Skeletal muscle cell (primary cell): ENCODE measurements around the gene DDX47.

ENCODE experiments used
- DNase-seq: peaks from one replicate; pipeline ENCODE4 v3.0.0-alpha.2; 2010; ENCODE audit warnings: low read depth
- H3K4me3 ChIP-seq: 2 replicates; pipeline ENCODE4 v1.5.1; 2011; ENCODE audit warnings: low read depth, mild to moderate bottlenecking, control low read depth, low read length, moderate library complexity

Gene DDX47

GRCh38 chr12:12813120-12814101, at the start of gene DDX47:
TSS of gene DDX47 (plus strand) at chr12:12813346. CDS start at chr12:12813368, 22 bp downstream.
- H3K4me3 ChIP-seq = peak within 1 kb of the TSS; percentile 98
- peak; percentile 62 for DNase-seq

DNA sequence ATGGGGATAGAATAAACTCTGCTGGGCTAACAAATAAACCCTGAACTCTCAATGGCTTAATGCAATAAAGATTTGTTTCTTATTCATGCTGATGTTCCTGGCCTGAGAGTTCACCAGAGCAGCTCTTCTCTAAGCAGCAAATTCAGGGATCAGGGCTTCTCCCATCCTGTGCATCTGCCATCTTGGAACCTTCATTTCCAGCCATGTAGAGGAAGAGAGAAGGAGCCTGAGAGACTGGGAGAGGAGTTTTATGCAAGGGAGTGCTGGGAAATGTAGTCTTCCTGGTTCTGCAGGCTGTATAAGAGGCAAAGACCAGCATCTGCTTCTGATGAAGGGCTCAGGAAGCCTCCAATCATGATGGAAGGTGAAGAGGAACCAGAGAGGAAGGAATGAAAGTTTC, 48.3 kb upstream of the DDX47 start:
- H3K4me3 ChIP-seq = no peak overlapping the region
- DNase-seq = no peak

GRCh38 chr12:12770262-12770661, 42.9 kb upstream of the DDX47 start:
- H3K4me3 ChIP-seq = no peak overlapping the region
- DNase-seq = no peak

- no peak overlapping the region for H3K4me3 ChIP-seq
- DNase-seq = no peak
Observed at GRCh38 chr12:12774791-12775190, 38.4 kb upstream of the DDX47 start.

DNA sequence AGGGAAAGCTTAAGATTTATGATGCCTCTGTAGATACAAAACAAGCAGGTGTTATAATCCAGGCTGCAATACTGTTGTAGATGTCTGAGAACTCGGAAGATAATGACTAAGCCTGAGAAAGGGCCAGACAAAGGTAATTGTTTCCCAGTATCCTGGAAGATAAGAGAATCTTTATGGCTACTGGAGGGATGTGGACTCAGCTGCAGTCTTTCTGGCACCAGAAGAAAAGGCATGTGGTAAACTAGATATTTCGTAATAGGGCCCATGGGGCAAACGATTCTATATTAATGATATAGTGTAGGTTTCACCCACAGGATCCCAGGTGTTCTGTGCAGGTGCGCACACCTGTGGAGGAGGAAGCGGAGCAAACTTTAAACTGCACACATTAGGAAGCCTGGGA, 36.9 kb upstream of the DDX47 start:
- H3K4me3 ChIP-seq = no peak overlapping the region
- DNase-seq = no peak

DNA sequence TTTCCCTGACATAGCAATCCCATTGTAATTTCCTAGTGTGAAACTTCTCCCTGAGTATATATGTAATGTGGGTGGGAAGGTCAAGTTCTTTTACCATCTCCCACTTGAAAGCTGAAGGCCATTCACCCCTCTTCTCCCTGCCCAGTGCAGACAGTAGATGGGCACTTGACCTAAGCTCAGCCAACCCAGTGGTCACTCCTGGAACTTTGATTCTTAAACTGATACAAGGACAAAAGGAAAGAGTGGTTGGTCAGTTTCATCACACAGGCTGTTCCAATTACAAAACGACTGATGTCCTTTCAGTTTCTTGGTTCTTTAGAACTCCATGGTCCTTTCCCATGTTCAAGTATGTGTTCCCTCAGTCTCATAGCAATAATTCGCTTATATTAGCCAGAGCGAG, 36.1 kb upstream of the DDX47 start:
- DNase-seq = no peak

DNA sequence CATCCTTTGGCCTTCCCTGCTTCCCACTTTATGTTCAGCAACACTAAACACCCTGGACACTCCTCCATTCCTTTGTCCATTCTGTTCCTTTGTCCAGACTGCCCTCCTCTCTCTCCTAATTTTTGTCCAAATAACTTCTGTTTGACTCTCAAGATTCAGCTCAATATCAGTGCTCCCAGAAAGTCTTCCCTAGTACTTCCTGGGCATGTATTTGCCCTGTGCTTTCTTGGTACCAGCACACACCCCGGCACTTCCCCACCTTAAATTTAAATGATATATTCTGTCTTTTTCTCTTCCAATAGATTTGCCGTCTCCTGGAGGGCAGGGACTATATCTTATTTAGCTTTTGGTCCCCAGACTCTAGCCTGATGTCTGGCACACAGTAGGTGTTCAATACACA, 34.1 kb upstream of the DDX47 start:
- no peak for DNase-seq
- H3K4me3 ChIP-seq = no peak overlapping the region

More for the DNA sequence above, 36.1 kb upstream of the DDX47 start:
- H3K4me3 ChIP-seq = no peak overlapping the region

DNA sequence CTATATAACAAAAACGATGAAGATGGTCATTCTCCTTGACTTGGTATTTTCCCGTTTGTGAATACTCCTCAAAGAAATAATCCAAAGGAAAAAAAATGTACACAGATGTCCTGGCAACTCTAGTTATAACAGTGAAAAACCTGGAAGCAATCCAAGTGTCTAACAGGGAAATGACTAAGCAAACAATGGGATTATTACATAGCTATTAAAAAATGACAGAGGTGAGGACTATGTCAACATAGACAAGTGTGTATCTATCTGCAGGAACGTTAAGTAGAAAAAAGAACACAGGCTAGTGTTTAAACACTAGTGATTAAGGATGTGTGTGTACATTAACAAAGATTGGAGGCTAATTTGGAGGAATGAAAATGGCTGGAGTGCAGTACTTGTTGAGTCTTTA, 33.6 kb upstream of the DDX47 start:
- H3K4me3 ChIP-seq = no peak overlapping the region
- peak; percentile 76 for DNase-seq

DNA sequence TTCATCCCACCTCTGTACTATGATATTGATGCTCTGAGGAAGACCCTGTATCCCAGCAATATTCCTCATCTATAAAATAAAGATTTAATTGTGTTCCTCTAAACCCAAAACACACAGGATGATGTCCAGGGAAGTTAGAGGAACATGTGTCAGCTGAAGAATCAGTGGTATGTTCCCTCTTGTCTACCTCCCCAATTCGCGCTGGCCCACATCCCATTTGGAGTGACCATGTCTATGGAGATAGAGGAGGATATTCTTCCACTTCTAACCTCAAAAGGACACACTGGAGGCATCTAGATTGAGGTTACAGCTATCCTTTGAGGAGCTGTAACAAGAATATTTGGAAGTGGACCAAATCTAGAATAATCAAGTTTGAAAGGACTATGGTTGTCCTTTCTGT, 29.0 kb upstream of the DDX47 start:
- no peak for DNase-seq
- no peak overlapping the region for H3K4me3 ChIP-seq

DNA sequence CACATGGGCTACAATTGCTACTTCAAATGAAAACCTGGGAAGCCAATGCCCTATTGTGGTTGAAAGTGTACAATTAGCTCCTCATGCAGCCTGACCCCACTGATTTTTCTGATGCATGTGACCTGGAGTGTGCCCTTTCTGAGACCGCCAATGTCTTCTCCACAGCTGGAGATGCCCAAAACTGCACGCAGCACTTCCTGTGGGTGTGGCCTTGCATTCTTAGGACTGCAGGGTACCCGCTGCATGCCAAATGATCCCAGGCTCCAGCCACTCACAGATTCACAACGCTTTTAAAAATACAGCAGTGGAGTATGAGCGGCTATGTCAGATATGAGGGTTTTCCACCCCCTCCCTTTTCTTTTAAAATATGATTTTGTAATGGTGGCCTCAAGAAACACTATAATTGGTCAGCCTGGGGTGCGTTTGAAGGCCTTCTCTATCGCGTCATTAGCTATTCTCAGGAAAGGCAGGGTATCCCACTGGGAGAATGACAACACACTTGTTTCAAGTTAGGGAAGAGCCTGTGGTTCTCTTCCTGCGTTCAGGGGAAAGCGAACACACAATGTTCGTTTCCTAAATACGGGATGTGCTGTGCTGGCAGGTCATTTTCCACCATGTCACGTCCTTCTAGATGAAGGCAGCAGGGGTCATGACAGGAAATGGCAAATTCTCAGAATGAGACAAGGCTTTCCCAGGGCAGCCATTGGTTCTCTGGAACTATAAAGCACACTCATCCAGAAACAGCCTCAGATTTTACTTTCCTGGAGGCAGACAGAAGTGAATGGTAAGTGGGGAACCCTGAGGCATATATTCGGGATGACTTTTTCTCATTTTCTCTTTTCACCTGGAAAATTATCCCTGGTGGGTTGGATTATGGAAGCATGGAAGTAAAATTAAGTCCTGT, 28.0 kb upstream of the DDX47 start, which contains the start of gene APOLD1:
Gene APOLD1 (plus strand): TSS at position 749 of the 904 bp plus-strand sequence. CDS start 33 bp downstream, at position 782.
- DNase-seq = peak; percentile 63
- H3K4me3 ChIP-seq = peak within 1 kb of the TSS; percentile 58

DNA sequence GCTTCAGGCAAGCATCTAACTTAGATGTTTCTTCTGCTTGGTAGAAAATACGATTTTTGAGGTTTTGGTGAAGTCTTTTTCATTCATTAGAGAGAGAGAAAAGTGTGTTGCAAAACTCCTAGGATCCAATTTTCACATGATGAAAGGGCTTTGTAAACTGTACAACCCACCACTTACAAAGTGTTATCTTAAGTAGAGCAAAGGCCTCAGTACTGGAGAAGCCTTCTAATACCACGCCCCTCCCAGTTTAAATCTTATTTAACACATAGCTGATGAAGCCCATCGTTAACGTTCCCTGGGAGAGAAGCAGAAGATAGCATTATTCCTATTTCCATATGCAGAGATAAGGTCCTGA, 26.8 kb upstream of the DDX47 start:
- H3K4me3 ChIP-seq = peak overlapping the region; percentile 58
- no peak for DNase-seq

DNA sequence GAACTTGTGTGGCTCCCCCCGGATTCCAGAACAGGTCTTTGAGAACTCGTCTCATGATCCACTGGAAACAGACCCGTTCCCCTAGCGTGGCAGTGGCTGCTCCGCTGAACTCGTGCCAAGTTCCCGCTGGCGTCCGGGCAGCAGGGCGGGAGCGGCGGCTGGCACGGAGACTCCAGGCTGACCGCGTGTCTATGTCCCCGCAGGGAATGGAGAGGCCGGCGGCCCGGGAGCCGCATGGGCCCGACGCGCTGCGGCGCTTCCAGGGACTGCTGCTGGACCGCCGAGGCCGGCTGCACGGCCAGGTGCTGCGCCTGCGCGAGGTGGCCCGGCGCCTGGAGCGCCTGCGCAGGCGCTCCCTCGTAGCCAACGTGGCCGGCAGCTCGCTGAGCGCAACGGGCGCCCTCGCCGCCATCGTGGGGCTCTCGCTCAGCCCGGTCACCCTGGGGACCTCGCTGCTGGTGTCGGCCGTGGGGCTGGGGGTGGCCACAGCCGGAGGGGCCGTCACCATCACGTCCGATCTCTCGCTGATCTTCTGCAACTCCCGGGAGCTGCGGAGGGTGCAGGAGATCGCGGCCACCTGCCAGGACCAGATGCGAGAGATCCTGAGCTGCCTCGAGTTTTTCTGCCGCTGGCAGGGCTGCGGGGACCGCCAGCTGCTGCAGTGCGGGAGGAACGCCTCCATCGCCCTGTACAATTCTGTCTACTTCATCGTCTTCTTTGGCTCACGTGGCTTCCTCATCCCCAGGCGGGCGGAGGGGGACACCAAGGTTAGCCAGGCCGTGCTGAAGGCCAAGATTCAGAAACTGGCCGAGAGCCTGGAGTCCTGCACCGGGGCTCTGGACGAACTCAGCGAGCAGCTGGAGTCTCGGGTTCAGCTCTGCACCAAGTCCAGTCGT, 26.2 kb upstream of the DDX47 start:
- H3K4me3 ChIP-seq = peak overlapping the region; percentile 58
- DNase-seq = peak; percentile 39

DNA sequence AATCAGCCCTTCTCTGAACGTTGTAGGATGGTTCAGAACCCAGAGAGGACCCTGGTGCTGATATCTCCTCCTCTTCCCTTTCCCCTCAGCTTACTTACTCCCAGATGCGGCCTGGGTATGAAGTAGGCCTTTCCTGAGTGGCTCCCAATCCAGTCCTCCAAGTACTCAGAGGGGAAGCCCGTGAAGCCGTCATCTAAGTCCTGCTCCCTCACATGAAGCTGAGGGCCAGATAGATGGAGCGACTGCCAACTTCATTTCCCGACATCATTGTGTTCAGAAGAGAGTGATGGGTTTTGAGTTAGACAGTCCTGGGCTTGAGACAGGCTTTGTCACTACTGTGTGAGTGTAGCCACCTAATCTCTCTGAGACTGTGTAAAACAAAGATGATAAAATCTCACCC, 25.0 kb upstream of the DDX47 start:
- H3K4me3 ChIP-seq = no peak overlapping the region
- DNase-seq = no peak

- DNase-seq = no peak
- no peak overlapping the region for H3K4me3 ChIP-seq
Observed at GRCh38 chr12:12788675-12789368, 24.3 kb upstream of the DDX47 start.

- H3K4me3 ChIP-seq = no peak overlapping the region
- no peak for DNase-seq
Observed at GRCh38 chr12:12790956-12791355, 22.2 kb upstream of the DDX47 start.

GRCh38 chr12:12791756-12792369, 21.3 kb upstream of the DDX47 start:
- H3K4me3 ChIP-seq = no peak overlapping the region
- no peak for DNase-seq

GRCh38 chr12:12792421-12792820, 20.7 kb upstream of the DDX47 start:
- H3K4me3 ChIP-seq = no peak overlapping the region

DNA sequence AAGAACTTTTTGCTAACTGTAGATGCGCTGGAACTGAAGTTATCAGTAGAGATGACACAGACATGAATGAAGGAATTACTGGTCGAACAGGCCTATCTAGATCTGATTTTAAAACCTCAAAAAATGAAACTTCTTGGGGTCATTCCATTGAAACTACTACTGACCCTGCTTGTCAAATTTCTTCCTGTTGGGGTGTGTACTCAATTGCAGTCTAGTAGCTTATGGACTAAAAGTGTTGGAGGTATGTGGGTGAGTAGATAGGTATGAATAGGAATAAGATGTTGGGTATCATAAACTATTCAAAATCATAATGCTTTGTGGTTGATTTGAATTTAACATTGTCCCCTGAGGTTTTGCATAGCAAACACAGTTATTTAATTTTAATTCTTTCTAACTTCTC, 18.5 kb upstream of the DDX47 start:
- no peak overlapping the region for H3K4me3 ChIP-seq
- no peak for DNase-seq

More at GRCh38 chr12:12792421-12792820, 20.7 kb upstream of the DDX47 start:
- DNase-seq = no peak
